Epidermal melanocyte (primary cell): ENCODE measurements around the gene DLEC1.
"Not testable (repeated sequence)": the region's sequence is repeated elsewhere in the genome, so short reads cannot be mapped to it uniquely, and the experiment has no call there.

Experiments
- DNase-seq: peaks from one replicate; pipeline ENCODE4 v3.0.0; 2011; ENCODE audit warnings: low spot score; ENCODE audit not compliant: insufficient read length

Gene DLEC1

DNA sequence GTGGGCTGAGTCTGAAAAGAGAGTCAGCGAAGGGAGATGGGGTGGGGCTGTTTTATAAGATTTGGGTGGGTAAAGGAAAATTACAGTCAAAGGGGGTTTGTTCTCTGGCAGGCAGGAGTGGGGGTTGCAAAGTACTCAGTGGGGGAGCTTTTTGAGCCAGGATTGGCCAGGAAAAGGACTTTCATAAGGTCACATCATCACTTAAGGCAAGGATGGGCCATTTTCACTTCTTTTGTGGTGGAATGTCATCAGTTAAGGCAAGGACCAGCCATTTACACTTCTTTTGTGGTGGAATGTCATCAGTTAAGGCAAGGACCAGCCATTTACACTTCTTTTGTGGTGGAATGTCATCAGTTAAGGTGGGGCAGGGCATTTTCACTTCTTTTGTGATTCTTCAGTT, 44.2 kb downstream of the DLEC1 start:
- not testable (repeated sequence) for DNase-seq

DNA sequence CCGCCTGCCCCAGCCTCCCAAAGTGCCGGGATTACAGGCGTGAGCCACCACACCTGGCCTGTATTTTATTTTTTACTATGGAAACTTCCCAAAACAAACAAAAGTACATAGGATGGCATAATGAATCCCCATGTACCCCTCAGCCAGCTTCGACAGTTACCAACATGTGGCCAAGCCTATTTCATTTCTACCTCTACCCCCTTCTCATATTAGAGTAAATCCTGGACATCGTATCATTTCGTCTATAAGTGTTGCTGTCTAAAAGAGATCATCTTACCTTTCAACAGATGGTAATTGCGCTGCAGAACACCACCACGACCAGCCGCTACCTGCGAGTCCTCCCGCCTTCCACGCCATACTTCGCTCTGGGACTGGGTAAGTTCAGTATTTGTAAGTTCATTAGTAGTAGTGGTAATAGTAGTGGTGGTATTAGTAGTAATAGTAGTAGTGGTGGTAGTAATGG, 44.9 kb downstream of the DLEC1 start:
- DNase-seq: no peak

DNA sequence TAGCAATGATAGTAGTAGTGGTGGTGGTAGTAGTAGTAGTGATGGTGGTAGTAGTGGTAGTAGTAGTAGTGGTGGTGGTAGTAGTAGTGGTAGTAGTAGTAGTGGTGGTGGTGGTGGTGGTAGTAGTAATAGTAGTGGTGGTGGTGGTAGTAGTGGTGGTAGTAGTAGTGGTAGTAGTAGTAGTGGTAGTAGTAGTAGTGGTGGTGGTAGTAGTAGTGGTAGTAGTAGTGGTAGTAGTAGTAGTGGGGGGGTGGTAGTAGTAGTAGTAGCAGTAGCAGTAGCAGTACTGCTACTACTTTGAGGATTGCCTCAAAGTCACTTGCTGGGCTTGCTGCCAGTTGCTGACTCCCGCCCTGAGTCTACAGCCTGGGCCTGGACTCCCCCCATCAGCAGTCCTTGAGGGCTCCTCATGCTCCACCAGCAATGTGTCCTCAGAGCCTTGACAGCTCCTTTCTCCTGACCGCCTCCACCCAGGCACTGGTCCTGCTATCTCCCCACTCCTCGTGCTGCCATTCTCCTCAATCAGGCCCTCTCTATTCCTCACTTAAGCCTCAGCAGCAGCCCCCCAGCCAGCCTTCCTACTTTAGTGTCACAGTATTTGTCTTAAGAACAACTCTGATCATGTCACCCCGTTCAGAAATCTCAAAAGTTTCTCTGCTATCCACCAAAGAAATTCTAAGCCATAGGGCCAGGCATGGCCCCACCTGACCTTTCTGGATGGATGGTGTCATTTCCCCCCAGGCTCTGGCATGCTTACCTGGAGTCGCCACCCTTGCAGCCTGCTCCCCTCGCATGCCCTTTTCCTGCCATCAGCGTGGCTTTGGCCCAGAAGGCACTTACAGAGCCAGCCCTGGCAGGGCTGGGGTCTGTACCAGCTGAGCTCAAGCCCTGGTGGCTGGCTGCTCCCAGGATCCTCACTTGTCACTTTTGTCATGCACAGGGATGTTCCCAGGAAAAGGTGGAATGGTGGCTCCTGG, 45.6 kb downstream of the DLEC1 start:
- peak; percentile 51 for DNase-seq

DNA sequence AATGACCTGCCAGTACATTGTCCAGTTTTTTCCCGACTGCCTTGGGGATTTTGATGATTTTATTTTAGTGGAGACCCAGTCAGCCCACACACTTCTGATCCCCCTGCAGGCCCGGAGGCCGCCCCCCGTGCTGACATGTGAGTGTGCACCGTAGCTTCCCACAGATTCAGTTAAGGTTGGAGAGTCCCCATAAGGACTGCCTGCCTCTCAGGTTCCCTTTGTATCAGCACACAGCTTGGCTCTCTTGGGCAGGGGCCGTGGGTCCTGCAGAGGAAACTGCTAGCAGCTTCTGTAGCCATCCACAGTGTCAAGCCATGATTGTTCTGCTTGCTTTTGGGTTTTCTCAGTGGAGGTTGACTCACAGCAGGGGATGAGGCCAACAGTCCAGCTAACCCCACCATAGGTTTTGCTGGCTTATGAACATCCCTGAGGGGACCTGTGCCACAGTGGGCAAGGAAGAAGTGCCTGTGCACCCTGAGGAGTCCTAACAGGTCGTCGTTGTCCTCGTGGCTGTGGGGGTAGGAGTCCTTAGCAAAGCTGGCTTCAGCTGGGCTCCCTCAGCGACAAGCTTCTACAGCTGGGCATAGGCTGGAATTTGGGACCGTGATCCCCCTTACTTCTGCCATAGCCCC, 46.4 kb downstream of the DLEC1 start:
- DNase-seq: no peak

DNA sequence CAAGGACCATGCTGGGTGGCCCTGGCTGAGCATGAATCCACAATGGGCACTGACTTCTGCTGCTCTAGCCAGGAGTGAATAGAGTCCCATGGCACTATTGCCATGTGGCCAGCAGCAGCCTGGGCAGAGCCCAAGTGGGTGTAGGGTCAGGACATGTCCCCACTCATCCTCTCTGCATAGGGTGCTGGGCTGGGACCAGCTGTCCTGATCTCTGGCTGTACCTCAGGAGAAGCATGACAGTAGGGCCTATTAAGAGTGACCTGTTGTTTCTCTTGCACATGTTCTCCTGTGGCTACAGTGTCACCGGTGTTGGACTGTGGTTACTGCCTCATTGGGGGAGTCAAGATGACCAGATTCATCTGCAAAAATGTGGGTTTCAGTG, 46.9 kb downstream of the DLEC1 start:
- DNase-seq: no peak

DNA sequence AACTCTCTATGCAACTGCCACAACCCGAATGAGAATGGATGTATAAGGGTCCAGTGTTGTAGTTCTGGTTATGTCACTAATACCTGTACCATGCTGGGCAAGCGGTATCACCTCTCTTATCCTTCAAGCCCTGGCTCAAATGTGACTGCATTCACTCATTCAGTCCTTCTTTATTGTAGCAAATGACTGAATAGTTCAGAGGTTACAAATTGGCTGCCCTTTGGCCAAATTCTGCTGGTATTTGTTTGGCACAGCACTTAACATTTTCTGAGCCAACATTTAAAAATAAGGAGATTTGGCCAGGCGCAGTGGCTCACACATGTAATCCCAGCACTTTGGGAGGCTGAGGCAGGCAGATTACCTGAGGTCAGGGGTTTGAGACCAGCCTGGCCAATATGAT, 47.5 kb downstream of the DLEC1 start:
- DNase-seq: no peak

DNA sequence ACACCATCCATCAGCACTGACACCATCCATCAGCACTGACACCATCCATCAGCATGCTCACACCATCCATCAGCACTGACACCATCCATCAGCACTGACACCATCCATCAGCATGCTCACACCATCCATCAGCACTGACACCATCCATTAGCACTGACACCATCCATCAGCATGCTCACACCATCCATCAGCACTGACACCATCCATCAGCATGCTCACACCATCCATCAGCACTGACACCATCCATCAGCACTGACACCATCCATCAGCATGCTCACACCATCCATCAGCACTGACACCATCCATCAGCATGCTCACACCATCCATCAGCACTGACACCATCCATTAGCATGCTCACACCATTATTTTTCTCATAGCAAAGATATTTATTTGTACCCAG, 48.3 kb downstream of the DLEC1 start:
- not testable (repeated sequence) for DNase-seq

DNA sequence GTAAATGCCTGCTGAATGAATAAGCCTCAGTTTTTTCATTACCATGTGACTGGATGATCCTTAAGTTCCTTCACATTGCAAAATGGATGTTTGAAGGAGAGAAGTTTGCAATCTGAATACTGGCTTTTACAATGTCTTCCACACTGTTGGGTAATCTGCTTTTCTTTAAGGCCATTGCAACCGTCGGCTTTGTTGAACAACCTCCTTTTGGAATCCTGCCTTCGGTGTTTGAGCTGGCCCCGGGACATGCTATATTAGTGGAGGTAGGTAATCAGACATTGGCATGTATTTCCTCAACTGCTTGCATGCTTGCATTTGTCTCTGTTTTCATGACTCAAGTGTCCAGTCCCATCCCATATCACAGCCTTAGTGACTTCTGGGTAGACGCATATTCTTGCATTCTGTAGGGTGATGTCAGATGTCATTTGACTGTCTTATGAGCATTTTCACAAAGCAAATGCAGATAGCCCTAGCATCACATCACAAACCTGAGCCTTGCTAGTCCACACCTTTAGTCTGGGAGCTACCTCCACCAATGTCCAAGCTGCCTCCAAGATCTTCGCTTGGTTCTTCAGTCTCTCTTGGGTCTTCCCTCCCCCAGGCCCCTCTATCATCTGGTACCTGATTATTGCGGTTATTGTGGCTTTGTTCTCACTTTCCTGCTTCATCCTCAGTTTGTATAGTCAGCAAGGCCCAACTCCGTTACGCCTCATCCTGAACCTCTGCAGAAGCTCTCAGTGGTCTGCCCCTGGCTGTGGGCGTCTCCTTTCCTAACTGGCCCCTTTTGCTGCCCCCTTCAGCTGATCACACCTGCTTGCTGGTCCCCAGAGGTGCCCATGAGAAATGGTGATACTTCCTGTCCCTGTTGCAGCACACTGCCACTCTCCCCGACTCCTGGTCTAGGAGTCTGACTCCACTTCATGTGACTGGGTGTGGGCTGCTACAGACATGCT, 49.4 kb downstream of the DLEC1 start:
- no peak for DNase-seq

DNA sequence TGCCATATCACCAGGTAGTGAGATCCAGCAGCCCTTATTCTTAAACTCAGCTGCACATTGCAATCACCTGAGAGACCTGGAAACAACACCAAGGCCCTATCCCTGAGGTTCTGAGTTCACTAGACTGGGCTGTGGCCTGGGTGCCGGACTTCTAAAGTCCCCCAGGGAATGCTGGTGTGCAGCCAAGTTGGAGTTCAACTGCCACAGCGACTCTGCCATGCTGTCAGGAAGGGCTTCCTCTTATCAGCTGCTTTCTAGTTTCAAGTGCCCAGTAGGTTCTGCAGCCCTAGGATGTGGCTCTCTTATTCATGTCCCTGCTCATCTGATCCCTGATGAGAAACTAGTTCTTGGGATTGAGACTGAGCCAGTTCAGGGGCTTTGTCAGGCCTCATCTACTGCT, 50.2 kb downstream of the DLEC1 start:
- no peak for DNase-seq

DNA sequence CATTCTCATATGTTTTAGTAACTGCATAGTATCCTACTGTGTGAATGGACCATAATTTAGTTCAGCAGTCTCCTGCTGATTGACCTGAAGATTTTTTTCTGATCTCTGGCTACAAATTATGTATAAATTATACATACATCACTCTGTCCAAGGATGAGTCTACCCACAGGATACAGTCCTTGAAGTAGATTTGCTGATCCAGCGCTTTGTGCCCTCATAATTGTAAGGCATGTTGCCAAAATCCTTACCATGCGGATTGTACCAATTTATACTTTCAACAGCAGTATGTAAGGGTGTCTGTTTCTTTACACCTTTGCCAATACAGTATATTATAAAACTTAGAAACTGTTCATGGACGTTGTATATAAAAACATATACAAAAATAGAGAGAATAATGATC, 51.4 kb downstream of the DLEC1 start:
- DNase-seq: no peak

DNA sequence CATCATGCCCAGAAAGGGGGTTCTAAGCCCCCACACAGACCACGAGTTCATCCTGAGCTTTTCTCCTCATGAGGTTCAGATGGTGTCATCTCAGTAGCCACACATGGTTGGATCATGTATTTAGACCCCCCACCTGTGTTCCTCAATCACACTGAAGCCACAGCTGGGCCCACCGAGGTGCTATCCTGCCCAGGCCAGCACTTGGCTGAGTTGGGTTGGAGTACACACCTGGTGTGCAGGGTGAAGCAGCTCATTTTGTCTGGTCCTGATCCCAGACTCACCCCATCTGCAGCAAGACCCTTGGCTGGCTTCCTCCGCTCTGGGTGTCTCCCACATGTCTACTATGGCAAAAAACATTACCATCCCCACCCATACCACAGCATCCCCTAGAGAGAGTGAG, 56.0 kb downstream of the DLEC1 start:
- no peak for DNase-seq

DNA sequence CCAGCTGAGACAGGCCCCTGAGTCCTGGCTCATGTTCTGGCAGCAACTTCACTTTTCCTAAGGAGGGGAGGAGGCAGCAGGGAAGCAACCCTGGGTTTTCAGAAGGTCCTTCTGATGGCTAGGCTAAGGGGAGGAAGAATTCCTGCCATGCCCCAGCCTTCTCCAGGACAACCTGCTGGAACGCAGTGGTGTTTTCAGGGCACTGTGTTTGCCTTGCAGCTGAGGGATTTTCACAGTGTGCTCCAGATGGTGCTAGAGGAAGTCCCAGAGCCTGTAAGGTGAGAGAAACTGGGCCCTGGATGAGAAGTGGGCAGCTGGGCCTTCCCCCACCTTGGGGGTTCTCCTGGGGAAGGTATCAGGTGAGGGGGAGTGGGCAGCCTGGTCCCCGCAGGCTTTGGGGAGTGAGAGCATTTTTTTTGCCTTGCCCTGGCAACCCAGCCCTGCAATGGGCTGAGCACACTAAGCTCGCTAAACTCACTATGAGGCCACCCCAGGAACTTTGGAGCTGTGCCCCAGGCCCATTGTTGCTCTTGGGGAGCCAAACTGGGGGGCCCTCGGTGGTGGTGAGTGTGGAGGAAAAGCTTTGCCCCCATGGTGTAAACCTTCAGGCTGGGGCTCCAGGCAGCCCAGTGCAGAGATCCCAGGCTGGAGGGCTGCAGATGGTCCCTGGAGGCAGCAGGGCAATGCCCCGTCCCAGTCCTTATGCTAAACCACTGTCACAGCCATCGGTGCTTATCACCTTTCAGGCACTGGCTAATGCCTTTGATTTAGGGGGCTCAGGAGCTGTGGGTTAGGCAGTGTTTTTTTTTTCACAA, 56.9 kb downstream of the DLEC1 start:
- no peak for DNase-seq

DNA sequence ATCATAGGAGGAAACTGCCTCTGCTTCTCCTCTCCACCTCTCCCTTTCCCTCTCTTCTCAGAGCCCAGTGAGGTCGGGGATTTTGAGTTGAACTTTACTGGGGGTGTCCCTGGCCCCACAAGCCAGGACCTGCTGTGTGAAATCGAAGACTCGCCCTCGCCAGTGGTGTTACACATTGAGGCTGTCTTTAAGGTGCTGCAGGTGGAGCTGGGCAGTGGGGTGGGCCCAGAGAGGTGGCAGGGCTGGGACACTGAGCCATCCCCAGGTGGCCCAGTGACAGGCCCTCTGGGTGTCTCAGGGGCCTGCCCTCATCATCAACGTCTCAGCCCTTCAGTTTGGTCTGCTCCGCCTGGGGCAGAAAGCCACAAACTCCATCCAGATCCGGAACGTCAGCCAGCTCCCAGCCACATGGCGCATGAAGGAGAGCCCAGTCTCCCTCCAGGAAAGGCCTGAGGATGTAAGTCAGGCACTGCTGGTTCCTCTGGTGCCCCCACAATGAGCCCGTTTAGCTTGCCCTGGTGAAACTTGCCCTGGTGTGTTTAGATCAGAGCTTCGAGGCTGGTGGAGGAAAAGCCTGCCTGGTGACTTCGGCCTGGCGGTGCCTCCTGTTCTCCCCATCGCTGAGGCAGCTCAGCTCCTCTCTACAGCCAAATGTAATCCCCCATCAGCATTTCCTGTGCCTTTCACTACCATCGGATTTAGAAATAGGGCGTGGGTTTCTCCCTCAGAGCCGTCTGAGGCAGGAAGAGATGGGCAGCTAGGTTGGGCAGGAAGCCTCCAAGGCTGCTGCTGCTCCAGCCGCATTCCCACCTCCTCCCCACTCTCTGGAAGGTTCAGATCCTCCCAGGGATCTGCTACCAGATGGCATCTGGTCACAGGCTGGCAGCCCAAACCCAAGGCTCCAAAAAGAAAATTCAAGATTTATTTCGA, 58.7 kb downstream of the DLEC1 start:
- DNase-seq: no peak

DNA sequence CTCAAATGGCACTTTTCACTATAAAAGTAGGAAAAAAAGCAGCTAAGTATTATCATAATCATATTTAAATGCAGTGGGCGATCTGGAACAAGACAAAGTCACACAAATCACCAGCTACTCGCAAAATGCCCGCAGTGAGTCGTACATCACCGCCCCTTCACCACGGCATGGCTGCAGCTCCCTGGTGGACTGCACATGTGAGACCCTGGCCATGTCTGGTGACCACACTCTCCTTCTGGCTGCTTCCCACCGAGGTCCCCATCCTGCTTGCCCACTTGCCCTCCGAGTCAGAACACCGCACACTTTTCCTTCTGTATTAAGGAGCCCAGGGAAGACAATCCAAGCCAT, 59.3 kb downstream of the DLEC1 start:
- DNase-seq: no peak

DNA sequence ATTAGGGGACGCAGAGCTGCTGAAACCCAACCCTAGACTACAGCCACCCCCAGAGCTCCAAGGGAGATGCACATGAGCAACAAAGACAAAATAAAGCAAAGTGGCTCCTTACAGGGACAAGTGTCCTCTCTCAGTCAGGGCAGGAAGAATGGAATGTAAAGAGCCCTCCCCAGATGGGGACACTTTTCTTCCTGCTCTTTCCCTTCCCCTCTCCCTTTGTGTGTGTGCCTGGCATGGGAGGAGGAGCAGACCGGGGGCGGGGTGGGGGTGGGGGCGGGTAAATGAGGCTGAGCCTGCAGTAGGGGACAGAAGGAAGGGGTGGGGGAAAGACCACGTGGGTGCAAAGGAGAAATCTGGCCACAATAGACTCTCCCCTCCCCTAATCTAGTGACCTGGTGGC, 60.5 kb downstream of the DLEC1 start:
- no peak for DNase-seq

DNA sequence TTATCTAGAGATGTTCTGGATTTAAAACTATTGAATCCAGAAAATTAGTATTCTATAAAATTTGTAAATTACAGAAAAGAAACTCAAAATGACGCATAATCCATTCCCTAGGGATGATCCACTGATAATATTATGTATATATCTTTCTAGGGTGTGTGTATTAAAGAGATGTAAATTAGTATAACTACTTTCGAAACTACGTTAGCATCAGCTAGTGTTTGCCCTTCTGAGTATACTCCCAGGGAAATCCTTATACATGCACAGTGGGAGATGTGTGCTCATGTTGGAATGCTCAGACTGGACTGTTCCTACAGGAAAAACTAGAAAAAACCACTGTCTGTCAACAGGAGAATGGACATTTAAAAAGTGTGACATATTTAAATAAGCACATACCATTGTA, 61.5 kb downstream of the DLEC1 start:
- DNase-seq: no peak

DNA sequence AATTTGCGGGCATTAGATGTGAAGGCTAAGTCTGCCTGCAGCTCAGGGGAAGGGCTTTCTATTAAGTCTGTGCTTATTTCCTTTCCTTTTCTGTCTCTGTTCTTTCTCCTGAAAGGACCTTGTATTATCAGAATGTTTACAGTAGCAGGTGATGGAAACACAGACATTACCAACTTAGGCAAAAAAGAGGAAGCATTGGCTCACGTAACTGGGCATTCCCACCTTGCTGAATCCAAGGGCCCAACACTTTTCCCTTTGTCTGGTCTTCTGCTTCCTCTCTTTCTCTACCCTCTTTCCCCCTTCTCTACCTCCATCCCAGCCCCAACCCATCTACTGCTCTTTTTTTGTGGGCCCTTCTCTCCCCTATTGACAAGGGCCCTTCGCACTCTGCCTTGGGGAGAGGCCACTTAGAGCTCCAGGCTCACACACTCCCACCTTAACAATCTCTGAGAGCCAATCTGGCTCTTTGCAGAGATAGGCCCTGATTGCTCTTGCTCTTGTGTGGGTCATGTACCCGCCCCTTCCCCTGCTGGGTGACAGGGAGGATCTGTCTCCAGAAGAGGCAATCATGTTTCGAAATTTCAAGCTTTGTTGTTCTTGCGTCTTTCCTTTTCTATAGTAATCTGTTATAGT, 62.9 kb downstream of the DLEC1 start:
- DNase-seq: no peak

DNA sequence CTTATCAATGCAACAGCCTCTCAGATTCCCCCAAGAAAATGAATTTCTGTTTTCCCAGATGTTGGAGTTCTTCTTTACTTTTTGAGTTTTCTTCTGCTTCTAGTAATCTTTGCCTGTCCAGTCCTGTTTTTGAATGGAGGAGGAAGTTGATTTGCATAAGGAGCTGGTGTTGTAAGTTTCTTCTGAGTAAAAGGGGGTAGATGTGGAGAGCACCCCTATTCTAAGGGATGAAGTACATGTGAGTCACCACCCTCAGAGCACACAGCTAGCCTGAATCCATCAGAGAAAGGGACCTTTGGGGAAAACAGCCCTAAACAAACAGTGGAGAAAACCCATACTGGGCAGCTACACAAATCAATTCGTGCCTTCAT, 63.4 kb downstream of the DLEC1 start:
- no peak for DNase-seq

DNA sequence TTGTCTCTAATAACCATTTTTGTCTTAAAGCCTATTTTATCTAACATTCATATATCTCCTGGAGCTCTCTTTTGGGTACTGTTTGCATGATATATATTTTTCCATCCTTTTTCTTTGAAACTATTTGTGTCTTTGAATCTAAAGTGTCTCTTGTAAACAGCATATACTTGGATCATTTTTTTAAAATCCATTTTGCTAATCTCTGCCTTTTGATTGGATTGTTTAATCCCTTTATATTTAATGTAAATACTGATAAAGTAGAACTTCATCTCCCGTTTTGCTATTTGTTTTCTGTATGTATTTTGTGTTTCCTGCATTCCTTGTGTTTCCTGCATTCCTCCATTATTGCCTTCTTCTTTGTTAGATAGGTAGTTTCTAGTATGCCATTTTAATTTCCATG, 66.5 kb downstream of the DLEC1 start:
- DNase-seq: no peak
